ENCODE measurements around the gene ITM2C.

ITM2C gene

GRCh38 chr2:230865766-230866755 lies 1.3 kb downstream of the ITM2C start:
- Mint-ChIP-seq H3K27me3 (peaks cover 6% of the 10 kb centered on the region), H3K27ac (peak overlapping the region; percentile 86 to 89), H3K9me3 (no peaks in the 10 kb centered on the region), H3K4me3 (peak overlapping the region; percentile 88 to 89), H3K4me1 (peaks cover 88% of the 10 kb centered on the region)
- DNase-seq (peak; percentile 47 to 48), ATAC-seq (peak; percentile 25)

GRCh38 chr2:230866756-230867523 lies 2.2 kb downstream of the ITM2C start:
- ATAC-seq (peak; percentile 45), DNase-seq (peak; percentile 60 to 72)
- peak overlapping the region; percentile 88 to 89 for H3K4me3 Mint-ChIP-seq
- H3K9me3 Mint-ChIP-seq = no peaks in the 10 kb centered on the region
- H3K27me3 Mint-ChIP-seq = peaks cover 6% of the 10 kb centered on the region
- peaks cover 83% of the 10 kb centered on the region for H3K4me1 Mint-ChIP-seq
- H3K27ac Mint-ChIP-seq = no peak overlapping the region

GRCh38 chr2:230868161-230868946 lies 3.6 kb downstream of the ITM2C start:
- H3K27ac Mint-ChIP-seq = peak overlapping the region in 1 of 2 donors; percentile 69
- peaks cover 83% of the 10 kb centered on the region for H3K4me1 Mint-ChIP-seq
- no peaks in the 10 kb centered on the region for H3K9me3 Mint-ChIP-seq
- ATAC-seq = no peak
- no peak overlapping the region for H3K4me3 Mint-ChIP-seq
- no peaks in the 10 kb centered on the region for H3K27me3 Mint-ChIP-seq
- no peak for DNase-seq

- no peaks in the 10 kb centered on the region for H3K27me3 Mint-ChIP-seq
- peaks cover 83% of the 10 kb centered on the region for H3K4me1 Mint-ChIP-seq
- ATAC-seq = no peak
- DNase-seq = no peak
- no peaks in the 10 kb centered on the region for H3K9me3 Mint-ChIP-seq
- H3K4me3 Mint-ChIP-seq = no peak overlapping the region
- no peak overlapping the region for H3K27ac Mint-ChIP-seq
Measured at GRCh38 chr2:230868947-230869913, 4.5 kb downstream of the ITM2C start.

GRCh38 chr2:230869914-230870543 lies 5.3 kb downstream of the ITM2C start:
- no peak overlapping the region for H3K27ac Mint-ChIP-seq
- peaks cover 86% of the 10 kb centered on the region for H3K4me1 Mint-ChIP-seq
- no peak for ATAC-seq

GRCh38 chr2:230870544-230871360 lies 6.0 kb downstream of the ITM2C start:
- Mint-ChIP-seq H3K4me3 (no peak overlapping the region), H3K4me1 (peaks cover 92% of the 10 kb centered on the region), H3K9me3 (no peaks in the 10 kb centered on the region), H3K27ac (no peak overlapping the region), H3K27me3 (no peaks in the 10 kb centered on the region)
- ATAC-seq = no peak
- DNase-seq = no peak

More at GRCh38 chr2:230869914-230870543, 5.3 kb downstream of the ITM2C start:
- Mint-ChIP-seq H3K9me3 (no peaks in the 10 kb centered on the region), H3K4me3 (no peak overlapping the region), H3K27me3 (no peaks in the 10 kb centered on the region)
- DNase-seq = no peak

GRCh38 chr2:230871361-230872150 lies 6.8 kb downstream of the ITM2C start:
- DNase-seq = no peak
- ATAC-seq = no peak
- Mint-ChIP-seq H3K4me1 (peaks cover 92% of the 10 kb centered on the region), H3K4me3 (no peak overlapping the region), H3K9me3 (no peaks in the 10 kb centered on the region), H3K27me3 (no peaks in the 10 kb centered on the region), H3K27ac (no peak overlapping the region)

- Mint-ChIP-seq H3K4me1 (peaks cover 92% of the 10 kb centered on the region), H3K4me3 (peak overlapping the region in 1 of 2 donors; percentile 55), H3K27ac (no peak overlapping the region), H3K27me3 (no peaks in the 10 kb centered on the region), H3K9me3 (no peaks in the 10 kb centered on the region)
- ATAC-seq = no peak
- no peak for DNase-seq
Measured at GRCh38 chr2:230872151-230872967, 7.6 kb downstream of the ITM2C start.

- no peaks in the 10 kb centered on the region for H3K27me3 Mint-ChIP-seq
- H3K9me3 Mint-ChIP-seq = no peaks in the 10 kb centered on the region
- peak; percentile 24 for ATAC-seq
- peak overlapping the region; percentile 20 to 55 for H3K4me3 Mint-ChIP-seq
- peaks cover 92% of the 10 kb centered on the region for H3K4me1 Mint-ChIP-seq
- peak overlapping the region in 1 of 2 donors; percentile 54 for H3K27ac Mint-ChIP-seq
- peak in 1 of 2 donors; percentile 44 for DNase-seq
Measured at GRCh38 chr2:230872968-230873660, 8.4 kb downstream of the ITM2C start.

GRCh38 chr2:230873661-230874401 lies 9.1 kb downstream of the ITM2C start:
- Mint-ChIP-seq H3K4me3 (peak overlapping the region; percentile 39 to 55), H3K27ac (peak overlapping the region in 1 of 2 donors; percentile 54), H3K9me3 (no peaks in the 10 kb centered on the region), H3K27me3 (no peaks in the 10 kb centered on the region), H3K4me1 (peaks cover 93% of the 10 kb centered on the region)
- no peak for DNase-seq
- ATAC-seq = no peak

- peak overlapping the region; percentile 19 to 20 for H3K4me3 Mint-ChIP-seq
- ATAC-seq (no peak), DNase-seq (no peak)
- no peaks in the 10 kb centered on the region for H3K27me3 Mint-ChIP-seq
- H3K9me3 Mint-ChIP-seq = no peaks in the 10 kb centered on the region
- H3K4me1 Mint-ChIP-seq = peaks cover 92% of the 10 kb centered on the region
- H3K27ac Mint-ChIP-seq = no peak overlapping the region
Measured at GRCh38 chr2:230874456-230874855, 9.7 kb downstream of the ITM2C start.

All from stimulated activated naive CD8-positive, alpha-beta T cell treated with anti-CD3 and anti-CD28 coated beads, Interleukin-15, amount 100 ng/mL, for 72 hours (primary cell).